Loucy (cell line): ENCODE measurements around the gene DEFB114.

Experiments
- H2AFZ ChIP-seq: fragments of 200-600 bp; sonication (generic); 2 replicates; pipeline ENCODE4 v1.6.0; 2016; ENCODE audit warnings: antibody characterized with exemption, mild to moderate bottlenecking, low read length, moderate library complexity
- H3F3A ChIP-seq: fragments of 200-600 bp; 2 replicates; pipeline ENCODE4 v1.6.0; 2016; ENCODE audit warnings: antibody characterized with exemption, low read depth, mild to moderate bottlenecking
- H3K27me3 ChIP-seq: fragments of 200-600 bp; sonication (generic); 2 replicates; pipeline ENCODE4 v1.6.1; 2014; ENCODE audit warnings: low read length, mild to moderate bottlenecking; ENCODE audit not compliant: insufficient read depth, poor library complexity, severe bottlenecking
- H3K36me3 ChIP-seq: fragments of 200-600 bp; sonication (generic); 2 replicates; pipeline ENCODE4 v1.6.1; 2016; ENCODE audit warnings: low read length; ENCODE audit not compliant: insufficient read depth
- H3K4me1 ChIP-seq: fragments of 200-600 bp; sonication (generic); 2 replicates; pipeline ENCODE4 v1.5.1; 2014; ENCODE audit warnings: low read length, mild to moderate bottlenecking; ENCODE audit not compliant: insufficient read depth, poor library complexity, severe bottlenecking
- H3K4me2 ChIP-seq: fragments of 200-600 bp; sonication (generic); 2 replicates; pipeline ENCODE4 v1.6.0; 2014; ENCODE audit warnings: antibody characterized with exemption, low read length, low read depth, mild to moderate bottlenecking; ENCODE audit not compliant: poor library complexity, severe bottlenecking
- H3K4me3 ChIP-seq: fragments of 200-600 bp; sonication (generic); 2 replicates; pipeline ENCODE4 v1.5.1; 2014; ENCODE audit warnings: low read length, mild to moderate bottlenecking, mixed read lengths; ENCODE audit not compliant: poor library complexity, severe bottlenecking
- H3K79me2 ChIP-seq: fragments of 200-600 bp; sonication (generic); 2 replicates; pipeline ENCODE4 v1.6.1; 2014; ENCODE audit warnings: low read length; ENCODE audit not compliant: insufficient read depth
- H3K9ac ChIP-seq: fragments of 200-600 bp; sonication (generic); 2 replicates; pipeline ENCODE4 v1.6.0; 2014; ENCODE audit warnings: mild to moderate bottlenecking, low read depth, low read length, moderate library complexity; ENCODE audit not compliant: poor library complexity, severe bottlenecking
- H3K9me2 ChIP-seq: fragments of 200-600 bp; sonication (generic); replicated peaks from 2 replicates; pipeline ENCODE4 v1.6.1; 2016; ENCODE audit warnings: low read depth, low read length, mixed read lengths
- H3K9me3 ChIP-seq: fragments of 200-600 bp; sonication (generic); 2 replicates; pipeline ENCODE4 v1.6.1; 2014; ENCODE audit warnings: mild to moderate bottlenecking, antibody characterized with exemption, low read length, low read depth; ENCODE audit not compliant: insufficient read depth
- H4K20me1 ChIP-seq: fragments of 200-600 bp; sonication (generic); 2 replicates; pipeline ENCODE4 v1.6.0; 2014; ENCODE audit warnings: antibody characterized with exemption, low read length, mild to moderate bottlenecking; ENCODE audit not compliant: insufficient read depth, poor library complexity, severe bottlenecking
- CTCF ChIP-seq: fragments of 200-600 bp; sonication (generic); conservative IDR thresholded peaks from 2 replicates; pipeline ENCODE4 v1.5.1; 2014; ENCODE audit warnings: mild to moderate bottlenecking, antibody characterized with exemption, low read length
- EZH2phosphoT487 ChIP-seq: fragments of 200-600 bp; IDR thresholded peaks from 2 replicates; pipeline ENCODE4 v1.6.1; 2018; ENCODE audit warnings: antibody characterized with exemption, mild to moderate bottlenecking, moderate library complexity, borderline replicate concordance

Gene DEFB114

GRCh38 chr6:49964064-49964463, at the start of gene DEFB114:
Gene DEFB114 (minus strand): TSS chr6:49964164. CDS start chr6:49964105, 59 bp downstream.
- Histone ChIP-seq H3K4me1 (no peaks in the 10 kb centered on the region), H3F3A (no peaks in the 10 kb centered on the region), H3K4me2 (no peak within 1 kb of the TSS), H4K20me1 (no peaks in the 10 kb centered on the region), H3K9me2 (no peaks in the 10 kb centered on the region), H3K79me2 (no peaks in the 10 kb centered on the region), H3K36me3 (no peaks in the 10 kb centered on the region), H3K9ac (no peak within 1 kb of the TSS), H3K9me3 (no peaks in the 10 kb centered on the region), H3K4me3 (no peak within 1 kb of the TSS), H2AFZ (no peak within 1 kb of the TSS), H3K27me3 (no peaks in the 10 kb centered on the region)
- TF ChIP-seq CTCF (no peak), EZH2phosphoT487 (no peak)

- Histone ChIP-seq H3K27me3 (no peaks in the 10 kb centered on the region), H3K4me1 (no peaks in the 10 kb centered on the region), H4K20me1 (no peaks in the 10 kb centered on the region), H3K4me2 (no peak overlapping the region), H3K9me2 (no peaks in the 10 kb centered on the region), H3K9ac (no peak overlapping the region), H3K9me3 (no peaks in the 10 kb centered on the region), H3K79me2 (no peaks in the 10 kb centered on the region), H2AFZ (no peak overlapping the region), H3F3A (no peaks in the 10 kb centered on the region), H3K4me3 (no peak overlapping the region), H3K36me3 (no peaks in the 10 kb centered on the region)
- no peak for TF ChIP-seq EZH2phosphoT487
These were observed 43.9 kb upstream of the DEFB114 start for GRCh38 chr6:50007819-50008218.

- Histone ChIP-seq H3K4me1 (no peaks in the 10 kb centered on the region), H3K4me3 (no peak overlapping the region), H3K79me2 (no peaks in the 10 kb centered on the region), H3K9me2 (no peaks in the 10 kb centered on the region), H3K36me3 (no peaks in the 10 kb centered on the region), H3K9me3 (no peaks in the 10 kb centered on the region), H4K20me1 (no peaks in the 10 kb centered on the region), H3K4me2 (no peak overlapping the region), H3K9ac (no peak overlapping the region), H3K27me3 (no peaks in the 10 kb centered on the region), H3F3A (no peaks in the 10 kb centered on the region), H2AFZ (no peak overlapping the region)
- no peak for TF ChIP-seq EZH2phosphoT487
- no peak for TF ChIP-seq CTCF
These were observed 39.2 kb upstream of the DEFB114 start for GRCh38 chr6:50003139-50003538.

- TF ChIP-seq EZH2phosphoT487 = no peak
- no peak for TF ChIP-seq CTCF
These were observed 31.3 kb upstream of the DEFB114 start for GRCh38 chr6:49995278-49995677.

More at GRCh38 chr6:49995278-49995677, 31.3 kb upstream of the DEFB114 start:
- no peak overlapping the region for H3K4me3 ChIP-seq
- H3K9me3 ChIP-seq = no peaks in the 10 kb centered on the region
- no peaks in the 10 kb centered on the region for H3F3A ChIP-seq
- H3K4me1 ChIP-seq = no peaks in the 10 kb centered on the region
- no peak overlapping the region for H2AFZ ChIP-seq
- H4K20me1 ChIP-seq = no peaks in the 10 kb centered on the region
- no peak overlapping the region for H3K9ac ChIP-seq
- H3K4me2 ChIP-seq = no peak overlapping the region
- H3K9me2 ChIP-seq = no peaks in the 10 kb centered on the region
- no peaks in the 10 kb centered on the region for H3K27me3 ChIP-seq
- H3K36me3 ChIP-seq = no peaks in the 10 kb centered on the region
- no peaks in the 10 kb centered on the region for H3K79me2 ChIP-seq
